ENCODE results near the gene KPNA6. TPM values are rescaled to one million over a fixed set of nuclear protein-coding genes. Genes with fewer than 3 reads are reported as not detected.

The KPNA6 gene
- total RNA-seq, 1 experiment from 2014 or later, result 45.8 TPM

- intact Hi-C loops (cut with micrococcal nuclease), result no loop called here
These were observed 18.9 kb downstream of the KPNA6 start for GRCh38 chr1:32126770-32127169.

DNA sequence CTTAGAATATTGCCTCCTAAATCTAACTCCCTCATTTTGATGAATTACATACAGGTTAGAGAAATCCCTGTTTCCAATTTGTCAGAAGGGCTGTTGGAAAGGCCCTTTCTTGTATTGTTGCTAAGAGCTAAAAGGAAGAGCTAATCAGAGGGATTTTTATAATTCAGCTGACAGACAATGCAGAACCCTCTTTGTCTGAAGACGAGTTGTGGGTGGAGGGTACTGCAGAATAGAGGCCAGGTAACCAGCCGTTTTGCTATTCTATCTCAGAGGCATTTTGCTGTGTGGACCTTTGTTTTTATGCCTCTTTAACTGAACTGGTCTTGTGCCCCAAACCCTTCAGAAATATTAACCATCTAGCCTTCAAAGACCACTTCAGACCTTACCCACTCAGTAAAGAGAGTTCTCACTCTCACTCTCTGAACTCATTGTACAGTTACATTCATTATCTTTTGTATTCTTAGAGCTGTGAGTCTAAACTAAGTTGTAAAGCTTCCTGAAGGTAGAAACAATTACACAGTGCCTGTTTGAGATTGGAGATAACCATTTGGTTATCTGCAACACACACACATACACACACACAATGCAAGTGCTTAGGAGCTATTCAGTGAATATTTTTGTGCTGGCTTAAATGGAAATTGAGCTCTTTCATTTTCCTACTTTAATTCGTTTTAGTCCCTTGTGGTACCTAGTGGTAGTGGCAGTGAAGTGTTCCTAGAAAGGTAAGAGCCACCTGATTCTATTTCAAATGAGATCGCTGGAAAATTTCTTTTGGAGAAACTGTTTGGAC lies 19.7 kb downstream of the KPNA6 start:
- ChIA-PET CTCF (interaction anchor here (0.6 kb wide), 1 partner anchor 49 kb away, joined by 3 read pairs; no protein-coding TSS in a partner anchor), POLR2A (ENCODE audit: unreplicated experiment) (interaction anchor here (0.5 to 0.7 kb wide), 2 partner anchors 88 kb away, joined by 4 to 8 read pairs; no protein-coding TSS in a partner anchor)
- DNase-seq (no peak), ATAC-seq (no peak)
- intact Hi-C loops (cut with micrococcal nuclease), result no loop called here
- H3K9me2 ChIP-seq (replicated peaks; ENCODE audit: low read length), result no peaks in the 10 kb centered on the region
- no peak overlapping the region for H3K4me2 ChIP-seq (ENCODE audit: low read length)
- no peak overlapping the region for H3K27ac ChIP-seq (ENCODE audit: low read length)
- H3F3A ChIP-seq (ENCODE audit: low read length, unreplicated experiment), result no peaks in the 10 kb centered on the region
- 0 out of 2 replicates have a peak, but pooled peaks have one; percentile 20 for TF ChIP-seq CTCF (conservative IDR thresholded peaks at IDR 0.05; ENCODE audit: low read depth, low read length)
- no peak for TF ChIP-seq EZH2 (IDR thresholded peaks at IDR 0.05; ENCODE audit: low read length, unreplicated experiment)
- no peak overlapping the region for H3K4me3 ChIP-seq (ENCODE audit: low read length)
- H2AFZ ChIP-seq (ENCODE audit: low read length), result no peak overlapping the region
- H3K4me1 ChIP-seq (ENCODE audit: insufficient read depth, low read length), result no peaks in the 10 kb centered on the region
- no peak overlapping the region for H3K9ac ChIP-seq (ENCODE audit: low read length)
- H3K79me2 ChIP-seq (ENCODE audit: low read length), result peaks cover 88% of the 10 kb centered on the region
- no peaks in the 10 kb centered on the region for H3K9me3 ChIP-seq (ENCODE audit: low read length)
- peaks cover 6% of the 10 kb centered on the region; the same call in 1 of the 2 replicates for H3K36me3 ChIP-seq (ENCODE audit: low read depth, low read length)
- peaks cover 11% of the 10 kb centered on the region; the same call in 1 of the 2 replicates for H4K20me1 ChIP-seq (ENCODE audit: low read length)
- BruUV-seq (replicated peaks), result no TSS peak
- H3K27me3 ChIP-seq (ENCODE audit: low read length), result no peaks in the 10 kb centered on the region

More at GRCh38 chr1:32126770-32127169, 18.9 kb downstream of the KPNA6 start:
- no peaks in the 10 kb centered on the region for H3K9me3 ChIP-seq (ENCODE audit: low read length)
- peaks cover 11% of the 10 kb centered on the region; the same call in 1 of the 2 replicates for H4K20me1 ChIP-seq (ENCODE audit: low read length)
- ATAC-seq, result no peak
- no peaks in the 10 kb centered on the region for H3K27me3 ChIP-seq (ENCODE audit: low read length)
- H3K9ac ChIP-seq (ENCODE audit: low read length), result no peak overlapping the region
- no peaks in the 10 kb centered on the region for H3K4me1 ChIP-seq (ENCODE audit: insufficient read depth, low read length)
- H3K79me2 ChIP-seq (ENCODE audit: low read length), result peaks cover 92% of the 10 kb centered on the region
- H2AFZ ChIP-seq (ENCODE audit: low read length), result no peak overlapping the region
- H3K9me2 ChIP-seq (replicated peaks; ENCODE audit: low read length), result no peaks in the 10 kb centered on the region
- ChIA-PET POLR2A (ENCODE audit: unreplicated experiment) (no interaction called here), CTCF (no interaction called here)
- no TSS peak for BruUV-seq (replicated peaks)
- H3K27ac ChIP-seq (ENCODE audit: low read length), result no peak overlapping the region
- no peak overlapping the region for H3K4me3 ChIP-seq (ENCODE audit: low read length)
- TF ChIP-seq EZH2 (IDR thresholded peaks at IDR 0.05; ENCODE audit: low read length, unreplicated experiment) (no peak), EZH2phosphoT487 (IDR thresholded peaks at IDR 0.05; ENCODE audit: borderline replicate concordance, low read length) (no peak)
- no peaks in the 10 kb centered on the region for H3F3A ChIP-seq (ENCODE audit: low read length, unreplicated experiment)
- no peak for DNase-seq
- no peak overlapping the region for H3K4me2 ChIP-seq (ENCODE audit: low read length)
- peaks cover 6% of the 10 kb centered on the region; the same call in 1 of the 2 replicates for H3K36me3 ChIP-seq (ENCODE audit: low read depth, low read length)

GRCh38 chr1:32128479-32128878 lies 20.6 kb downstream of the KPNA6 start:
- Histone ChIP-seq H3K36me3 (ENCODE audit: low read depth, low read length) (peaks cover 6% of the 10 kb centered on the region; the same call in 1 of the 2 replicates), H3K4me1 (ENCODE audit: insufficient read depth, low read length) (peaks cover 7% of the 10 kb centered on the region; the same call in 1 of the 2 replicates), H3F3A (ENCODE audit: low read length, unreplicated experiment) (no peaks in the 10 kb centered on the region), H3K4me2 (ENCODE audit: low read length) (no peak overlapping the region), H3K9me2 (replicated peaks; ENCODE audit: low read length) (no peaks in the 10 kb centered on the region), H3K27ac (ENCODE audit: low read length) (no peak overlapping the region), H3K27me3 (ENCODE audit: low read length) (no peaks in the 10 kb centered on the region), H3K9ac (ENCODE audit: low read length) (no peak overlapping the region), H4K20me1 (ENCODE audit: low read length) (peaks cover 11% of the 10 kb centered on the region; the same call in 1 of the 2 replicates), H3K9me3 (ENCODE audit: low read length) (no peaks in the 10 kb centered on the region), H3K79me2 (ENCODE audit: low read length) (peaks cover 79% of the 10 kb centered on the region), H2AFZ (ENCODE audit: low read length) (no peak overlapping the region), H3K4me3 (ENCODE audit: low read length) (no peak overlapping the region)
- no TSS peak for BruUV-seq (replicated peaks)
- POLR2A ChIA-PET (ENCODE audit: unreplicated experiment), result interaction anchor here (0.5 to 0.7 kb wide), 2 partner anchors 87 kb away, joined by 4 to 8 read pairs; no protein-coding TSS in a partner anchor
- CTCF ChIA-PET, result interaction anchor here (0.6 kb wide), 1 partner anchor 17 kb away, joined by 3 read pairs; no protein-coding TSS in a partner anchor
- DNase-seq, result no peak
- intact Hi-C loops (cut with micrococcal nuclease), result no loop called here
- TF ChIP-seq EZH2phosphoT487 (IDR thresholded peaks at IDR 0.05; ENCODE audit: borderline replicate concordance, low read length), result no peak
- no peak for TF ChIP-seq EZH2 (IDR thresholded peaks at IDR 0.05; ENCODE audit: low read length, unreplicated experiment)
- no peak for TF ChIP-seq CTCF (conservative IDR thresholded peaks at IDR 0.05; ENCODE audit: low read depth, low read length)
- ATAC-seq, result no peak
